Astrocyte (in vitro differentiated cells and primary cell): Measurements from ENCODE around the gene PTPRB.

ENCODE experiments used
- EZH2 ChIP-seq: IDR thresholded peaks from 2 replicates; pipeline ENCODE4 v1.6.1; 2012; ENCODE audit warnings: mild to moderate bottlenecking, low read length, inconsistent platforms; ENCODE audit not compliant: insufficient read depth
- TF ChIP-seq, protein P1 (sequence below): IDR thresholded peaks from 2 replicates; pipeline ENCODE4 v1.5.1; 2011; ENCODE audit warnings: low read depth, mild to moderate bottlenecking, inconsistent platforms, low read length, moderate library complexity; ENCODE audit not compliant: insufficient read depth

DNA sequence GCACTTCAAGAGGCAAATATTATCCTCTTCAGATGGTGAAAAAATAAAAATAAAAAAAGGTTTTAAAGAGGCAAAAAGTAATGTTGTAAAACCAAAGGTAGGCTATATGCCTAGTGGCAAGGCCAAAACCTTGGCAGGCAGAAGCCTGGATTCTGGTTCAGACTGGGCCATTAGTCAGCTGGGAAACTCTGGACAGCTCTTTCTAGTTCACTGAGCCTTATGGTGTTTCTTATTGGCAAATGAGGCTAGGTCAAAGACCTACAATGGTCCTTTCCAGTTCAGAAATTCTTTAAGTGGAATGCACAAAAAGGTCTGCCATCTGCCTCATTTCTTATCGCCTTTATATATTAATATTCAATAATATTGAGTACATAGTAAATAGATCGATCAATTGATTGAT lies 44.6 kb downstream of the PTPRB start:
- TF ChIP-seq, protein P1, sequence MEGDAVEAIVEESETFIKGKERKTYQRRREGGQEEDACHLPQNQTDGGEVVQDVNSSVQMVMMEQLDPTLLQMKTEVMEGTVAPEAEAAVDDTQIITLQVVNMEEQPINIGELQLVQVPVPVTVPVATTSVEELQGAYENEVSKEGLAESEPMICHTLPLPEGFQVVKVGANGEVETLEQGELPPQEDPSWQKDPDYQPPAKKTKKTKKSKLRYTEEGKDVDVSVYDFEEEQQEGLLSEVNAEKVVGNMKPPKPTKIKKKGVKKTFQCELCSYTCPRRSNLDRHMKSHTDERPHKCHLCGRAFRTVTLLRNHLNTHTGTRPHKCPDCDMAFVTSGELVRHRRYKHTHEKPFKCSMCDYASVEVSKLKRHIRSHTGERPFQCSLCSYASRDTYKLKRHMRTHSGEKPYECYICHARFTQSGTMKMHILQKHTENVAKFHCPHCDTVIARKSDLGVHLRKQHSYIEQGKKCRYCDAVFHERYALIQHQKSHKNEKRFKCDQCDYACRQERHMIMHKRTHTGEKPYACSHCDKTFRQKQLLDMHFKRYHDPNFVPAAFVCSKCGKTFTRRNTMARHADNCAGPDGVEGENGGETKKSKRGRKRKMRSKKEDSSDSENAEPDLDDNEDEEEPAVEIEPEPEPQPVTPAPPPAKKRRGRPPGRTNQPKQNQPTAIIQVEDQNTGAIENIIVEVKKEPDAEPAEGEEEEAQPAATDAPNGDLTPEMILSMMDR, result no peak
- no peak for TF ChIP-seq EZH2
